Ramos (cell line): ENCODE results near the gene PCDHA1.
"Not testable (repeated sequence)": the region's sequence is repeated elsewhere in the genome, so short reads cannot be mapped to it uniquely, and the experiment has no call there.

Experiments used
- in situ Hi-C: fragments of 300-500 bp; cut with MboI; formaldehyde crosslinking; loops from one replicate; pipeline ENCODE4 v1.14.3; 2022; ENCODE audit warnings: low sequenced_read_pairs; ENCODE audit not compliant: unreplicated experiment

Gene PCDHA1

DNA sequence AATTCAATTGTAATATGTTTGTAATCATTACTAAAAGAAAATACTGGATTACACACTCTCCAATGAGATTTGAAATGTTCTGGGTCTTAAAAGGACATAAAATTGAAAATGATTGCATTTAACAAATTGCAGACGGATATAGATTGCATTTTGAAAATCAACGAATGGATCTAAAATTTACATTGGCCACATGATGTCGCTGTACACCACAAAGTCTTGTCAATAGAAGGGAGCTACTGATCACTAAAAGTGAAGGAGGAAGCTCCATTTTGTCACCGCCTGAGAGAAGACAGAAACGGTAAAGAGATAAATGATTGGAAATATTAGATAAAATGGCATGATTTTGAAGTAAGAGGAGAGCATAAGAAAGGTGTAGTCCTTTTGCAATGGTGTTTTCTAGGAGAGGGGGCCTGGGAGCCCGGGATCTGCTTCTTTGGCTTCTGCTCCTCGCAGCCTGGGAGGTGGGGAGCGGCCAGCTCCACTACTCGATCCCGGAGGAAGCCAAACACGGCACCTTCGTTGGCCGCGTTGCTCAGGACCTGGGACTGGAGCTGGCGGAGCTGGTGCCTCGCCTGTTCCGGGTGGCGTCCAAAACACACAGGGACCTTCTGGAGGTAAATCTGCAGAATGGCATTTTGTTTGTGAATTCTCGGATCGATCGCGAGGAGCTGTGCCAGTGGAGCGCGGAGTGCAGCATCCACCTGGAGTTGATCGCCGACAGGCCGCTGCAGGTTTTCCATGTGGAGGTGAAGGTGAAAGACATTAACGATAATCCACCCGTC is at the start of gene PCDHA1:
PCDHA1 (plus strand) TSS at position 236 of the 782 bp plus-strand sequence.
- in situ Hi-C loops = no loop called here

DNA sequence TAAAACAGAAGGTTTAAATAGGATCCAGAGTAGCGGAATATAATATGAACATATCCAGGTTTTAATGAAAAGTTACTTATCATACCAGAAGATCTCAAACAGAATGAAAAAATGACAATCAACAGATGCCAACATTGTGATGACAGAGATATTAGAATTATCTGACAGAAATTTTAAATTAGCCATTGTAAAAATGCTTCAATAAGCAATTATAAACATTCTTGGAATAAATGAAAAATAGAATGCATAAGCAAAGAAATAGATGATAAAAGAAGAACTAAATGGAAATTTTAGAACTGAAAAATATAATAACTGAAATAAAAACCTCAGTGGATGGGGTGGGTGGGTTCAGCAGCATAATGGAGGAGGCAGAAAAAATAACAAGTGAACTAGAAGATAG is 48.5 kb upstream of the PCDHA1 start:
- in situ Hi-C loops = no loop called here

DNA sequence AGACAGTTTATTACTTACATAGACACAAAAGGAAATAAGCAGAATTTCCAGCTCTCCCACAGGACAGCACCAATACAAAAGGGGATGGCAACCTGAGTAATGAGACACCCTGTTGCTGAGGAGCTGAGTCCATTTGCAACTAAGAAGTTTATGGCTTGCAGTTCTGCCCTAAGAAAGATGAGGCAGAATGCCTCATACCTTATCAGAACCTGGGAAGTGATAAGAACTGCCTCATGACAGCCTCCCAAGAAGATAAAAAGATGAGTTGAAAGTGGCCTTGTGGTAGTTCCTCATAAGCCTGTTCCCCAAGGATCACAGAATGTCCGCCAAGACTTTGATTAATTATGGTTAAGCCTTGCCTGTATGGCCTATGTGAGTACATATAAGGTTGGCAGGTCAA is 44.0 kb upstream of the PCDHA1 start:
- in situ Hi-C loops = no loop called here

DNA sequence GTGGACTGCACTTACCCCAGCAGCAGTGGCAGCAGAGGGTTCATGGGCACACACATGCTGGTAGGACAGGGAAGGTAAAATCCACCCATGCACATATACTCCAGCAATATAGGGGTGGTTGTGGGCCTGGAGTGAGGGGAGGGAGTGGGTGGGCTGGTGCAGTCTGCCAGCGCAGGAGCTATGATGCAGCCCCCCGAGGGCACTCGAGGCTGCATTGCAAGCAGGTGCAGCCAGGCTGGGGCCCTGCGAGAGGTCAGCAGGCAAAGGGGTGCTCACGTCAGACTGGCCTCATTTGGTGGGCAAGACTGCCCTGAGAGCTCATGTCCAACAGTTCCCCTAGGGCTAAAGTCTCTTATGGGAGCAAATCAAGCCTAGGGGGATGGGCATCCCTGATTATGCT is 32.4 kb upstream of the PCDHA1 start:
- in situ Hi-C loops = no loop called here

DNA sequence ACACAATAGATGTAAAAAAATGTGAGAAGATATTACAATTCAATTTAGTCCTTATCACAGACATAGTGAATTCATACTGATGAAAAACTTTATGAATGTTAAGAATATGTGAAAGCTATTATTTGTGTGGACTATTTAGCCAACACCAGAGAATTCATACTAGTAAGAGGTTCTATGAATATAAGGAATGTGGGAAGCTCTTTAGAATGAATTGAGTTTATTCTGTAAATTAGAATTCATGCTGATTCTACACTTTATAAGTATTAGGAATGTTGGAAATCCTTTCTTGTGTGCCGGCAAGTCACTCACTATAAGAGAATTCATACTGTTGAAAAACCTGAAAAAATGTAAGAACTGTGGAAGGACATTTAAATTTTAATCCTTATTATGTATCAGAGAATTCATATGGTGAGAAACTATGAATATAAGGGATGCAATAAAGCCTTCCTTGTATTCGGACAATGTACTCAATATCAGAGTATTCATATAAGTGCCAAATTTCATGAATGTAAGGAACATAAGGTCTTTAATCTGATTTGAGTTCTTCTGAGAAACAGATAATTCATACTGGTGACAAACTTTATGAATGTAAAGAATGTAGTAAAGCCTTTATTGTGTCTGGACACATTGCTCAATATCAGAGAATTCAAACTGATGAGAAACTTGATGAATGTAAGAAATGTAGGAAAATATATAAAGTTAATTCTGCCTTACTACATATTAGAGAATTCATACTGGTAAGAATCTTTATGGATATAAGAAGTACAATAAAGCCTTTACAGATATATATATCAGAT is 21.6 kb upstream of the PCDHA1 start:
- in situ Hi-C loops = no loop called here

DNA sequence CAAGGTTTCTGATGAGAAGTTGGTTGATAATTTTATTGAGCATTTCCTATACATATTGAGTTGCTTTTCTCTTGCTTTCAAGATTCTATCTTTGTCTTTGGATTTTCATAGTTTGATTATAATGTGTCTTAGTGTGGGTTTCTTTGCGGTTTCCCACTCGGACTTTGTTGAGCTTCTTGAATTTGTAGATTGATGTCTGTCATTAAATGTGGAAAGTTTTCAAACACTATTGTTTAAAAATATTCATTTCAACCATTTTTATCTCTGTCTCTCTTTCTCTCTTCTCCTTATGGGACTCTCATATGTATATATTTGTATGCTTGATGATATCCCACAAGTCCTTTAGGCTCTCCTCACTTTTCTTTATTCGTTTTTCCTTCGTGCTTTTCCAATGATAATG is 18.5 kb upstream of the PCDHA1 start:
- in situ Hi-C loops = no loop called here

DNA sequence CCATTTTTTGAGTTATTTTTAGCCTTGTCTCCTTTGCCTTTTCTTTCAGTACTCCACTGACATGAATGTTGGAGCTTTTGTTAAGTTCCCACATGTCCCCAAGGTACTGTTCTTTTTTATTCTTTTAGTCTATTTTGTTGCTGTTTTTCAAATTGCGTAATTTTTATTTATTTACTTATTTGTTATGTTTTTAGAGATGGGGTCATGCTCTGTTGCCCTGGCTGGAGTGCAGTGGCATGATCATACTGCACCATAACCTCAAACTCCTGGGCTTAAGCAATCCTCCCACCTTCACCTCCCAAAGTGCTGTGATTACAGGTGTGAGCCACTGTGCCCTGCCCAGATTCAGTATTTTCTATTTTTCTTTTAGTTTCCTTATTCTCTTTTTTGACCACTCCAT is 5.4 kb upstream of the PCDHA1 start:
- in situ Hi-C loops = no loop called here

DNA sequence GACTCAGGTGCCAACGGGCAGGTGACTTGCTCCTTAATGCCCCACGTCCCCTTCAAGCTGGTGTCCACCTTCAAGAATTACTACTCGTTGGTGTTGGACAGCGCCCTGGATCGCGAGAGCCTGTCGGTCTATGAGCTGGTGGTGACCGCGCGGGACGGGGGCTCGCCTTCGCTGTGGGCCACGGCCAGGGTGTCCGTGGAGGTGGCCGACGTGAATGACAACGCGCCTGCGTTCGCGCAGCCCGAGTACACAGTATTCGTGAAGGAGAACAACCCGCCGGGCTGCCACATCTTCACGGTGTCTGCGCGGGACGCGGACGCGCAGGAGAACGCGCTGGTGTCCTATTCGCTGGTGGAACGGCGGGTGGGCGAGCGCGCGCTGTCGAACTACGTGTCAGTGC is 1.5 kb downstream of the PCDHA1 start:
- in situ Hi-C loops = not testable (repeated sequence)

DNA sequence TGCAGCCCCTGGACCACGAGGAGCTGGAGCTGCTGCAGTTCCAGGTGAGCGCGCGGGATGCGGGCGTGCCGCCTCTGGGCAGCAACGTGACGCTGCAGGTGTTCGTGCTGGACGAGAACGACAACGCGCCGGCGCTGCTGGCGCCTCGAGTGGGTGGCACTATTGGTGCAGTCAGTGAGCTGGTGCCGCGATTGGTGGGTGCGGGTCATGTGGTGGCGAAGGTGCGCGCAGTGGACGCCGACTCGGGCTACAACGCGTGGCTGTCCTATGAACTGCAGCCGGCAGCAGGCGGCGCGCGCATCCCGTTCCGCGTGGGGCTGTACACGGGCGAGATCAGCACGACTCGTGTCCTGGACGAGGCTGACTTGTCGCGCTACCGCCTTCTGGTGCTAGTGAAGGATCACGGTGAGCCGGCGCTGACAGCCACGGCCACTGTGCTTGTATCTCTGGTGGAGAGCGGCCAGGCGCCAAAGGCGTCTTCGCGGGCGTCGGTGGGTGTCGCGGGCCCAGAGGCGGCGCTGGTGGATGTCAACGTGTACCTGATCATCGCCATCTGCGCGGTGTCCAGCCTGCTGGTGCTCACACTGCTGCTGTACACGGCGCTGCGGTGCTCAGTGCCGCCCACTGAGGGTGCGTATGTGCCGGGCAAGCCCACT is 2.0 kb downstream of the PCDHA1 start:
- in situ Hi-C loops = not testable (repeated sequence)

DNA sequence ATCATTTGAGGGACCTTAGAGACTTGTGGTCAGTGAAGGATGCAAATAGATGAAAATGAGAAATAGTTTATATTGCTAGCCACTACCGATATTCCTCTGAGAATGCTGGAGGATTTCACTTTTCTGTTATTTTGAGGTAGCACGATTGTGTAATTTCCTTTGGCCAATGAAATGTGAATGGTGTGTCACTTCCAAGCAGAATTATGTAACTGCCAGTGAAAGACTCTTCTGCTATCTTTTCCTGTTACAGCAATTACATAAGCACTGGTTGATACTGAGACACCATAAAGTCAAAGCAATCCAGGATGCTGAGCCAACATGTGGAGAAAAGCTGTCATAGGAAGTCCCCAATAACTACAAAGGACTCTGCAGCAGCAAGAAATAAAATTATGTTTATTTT is 5.1 kb downstream of the PCDHA1 start:
- in situ Hi-C loops = no loop called here

DNA sequence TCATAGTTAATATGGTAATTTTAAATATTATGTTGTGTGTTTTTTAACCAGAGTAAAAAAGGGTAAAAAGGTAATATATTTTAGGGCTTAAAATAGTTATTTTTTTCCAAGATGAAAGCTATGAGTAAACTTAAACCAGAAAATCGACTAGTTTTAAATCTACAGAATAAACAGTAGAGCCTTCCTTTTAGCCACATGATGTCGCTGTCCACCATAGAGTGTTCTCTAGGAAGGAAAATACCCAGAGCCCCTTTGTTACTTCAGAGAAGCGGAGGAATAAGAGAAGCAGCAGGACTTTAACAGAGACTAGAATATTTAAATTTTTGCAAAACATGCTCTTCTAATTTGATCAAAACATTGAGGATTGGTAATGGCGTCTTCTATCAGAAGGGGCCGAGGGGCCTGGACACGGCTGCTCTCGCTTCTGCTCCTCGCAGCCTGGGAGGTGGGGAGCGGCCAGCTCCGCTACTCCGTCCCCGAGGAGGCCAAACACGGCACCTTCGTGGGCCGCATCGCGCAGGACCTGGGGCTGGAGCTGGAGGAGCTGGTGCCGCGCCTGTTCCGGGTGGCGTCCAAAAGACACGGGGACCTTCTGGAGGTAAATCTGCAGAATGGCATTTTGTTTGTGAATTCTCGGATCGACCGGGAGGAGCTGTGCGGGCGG is 8.8 kb downstream of the PCDHA1 start, which contains the start of gene PCDHA2:
PCDHA2 (plus strand) TSS at position 258 of the 664 bp plus-strand sequence.
- in situ Hi-C loops = no loop called here

DNA sequence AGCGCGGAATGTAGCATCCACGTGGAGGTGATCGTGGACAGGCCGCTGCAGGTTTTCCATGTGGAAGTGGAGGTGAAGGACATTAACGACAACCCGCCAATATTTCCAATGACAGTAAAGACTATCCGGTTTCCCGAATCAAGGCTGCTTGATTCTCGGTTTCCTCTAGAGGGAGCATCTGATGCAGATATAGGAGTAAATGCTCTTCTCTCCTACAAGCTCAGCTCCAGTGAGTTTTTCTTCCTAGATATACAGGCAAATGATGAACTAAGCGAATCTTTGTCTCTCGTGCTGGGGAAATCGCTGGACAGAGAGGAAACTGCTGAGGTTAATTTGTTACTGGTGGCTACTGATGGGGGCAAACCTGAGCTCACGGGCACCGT is 9.3 kb downstream of the PCDHA1 start:
- in situ Hi-C loops = no loop called here

DNA sequence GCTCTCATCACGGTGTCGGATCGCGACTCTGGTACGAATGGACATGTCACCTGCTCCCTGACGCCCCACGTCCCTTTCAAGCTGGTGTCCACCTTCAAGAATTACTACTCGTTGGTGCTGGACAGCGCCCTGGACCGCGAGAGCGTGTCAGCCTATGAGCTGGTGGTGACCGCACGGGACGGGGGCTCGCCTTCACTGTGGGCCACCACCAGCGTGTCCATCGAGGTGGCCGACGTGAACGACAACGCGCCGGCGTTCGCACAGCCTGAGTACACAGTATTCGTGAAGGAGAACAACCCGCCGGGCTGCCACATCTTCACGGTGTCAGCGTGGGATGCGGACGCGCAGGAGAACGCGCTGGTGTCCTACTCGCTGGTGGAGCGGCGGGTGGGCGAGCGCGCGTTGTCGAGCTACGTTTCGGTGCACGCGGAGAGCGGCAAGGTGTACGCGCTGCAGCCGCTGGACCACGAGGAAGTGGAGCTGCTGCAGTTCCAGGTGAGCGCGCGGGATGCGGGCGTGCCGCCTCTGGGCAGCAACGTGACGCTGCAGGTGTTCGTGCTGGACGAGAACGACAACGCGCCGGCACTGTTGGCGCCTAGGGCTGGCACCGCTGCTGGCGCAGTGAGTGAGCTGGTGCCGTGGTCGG is 10.3 kb downstream of the PCDHA1 start:
- in situ Hi-C loops = not testable (repeated sequence)

DNA sequence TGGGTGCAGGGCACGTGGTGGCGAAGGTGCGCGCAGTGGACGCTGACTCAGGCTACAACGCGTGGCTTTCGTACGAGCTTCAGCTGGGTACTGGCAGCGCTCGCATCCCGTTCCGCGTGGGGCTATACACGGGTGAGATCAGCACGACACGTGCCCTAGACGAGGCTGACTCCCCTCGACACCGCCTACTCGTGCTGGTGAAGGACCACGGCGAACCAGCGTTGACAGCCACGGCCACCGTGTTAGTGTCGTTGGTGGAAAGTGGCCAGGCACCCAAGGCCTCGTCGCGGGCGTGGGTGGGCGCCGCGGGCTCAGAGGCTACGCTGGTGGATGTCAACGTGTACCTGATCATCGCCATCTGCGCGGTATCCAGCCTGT is 10.8 kb downstream of the PCDHA1 start:
- in situ Hi-C loops = no loop called here

DNA sequence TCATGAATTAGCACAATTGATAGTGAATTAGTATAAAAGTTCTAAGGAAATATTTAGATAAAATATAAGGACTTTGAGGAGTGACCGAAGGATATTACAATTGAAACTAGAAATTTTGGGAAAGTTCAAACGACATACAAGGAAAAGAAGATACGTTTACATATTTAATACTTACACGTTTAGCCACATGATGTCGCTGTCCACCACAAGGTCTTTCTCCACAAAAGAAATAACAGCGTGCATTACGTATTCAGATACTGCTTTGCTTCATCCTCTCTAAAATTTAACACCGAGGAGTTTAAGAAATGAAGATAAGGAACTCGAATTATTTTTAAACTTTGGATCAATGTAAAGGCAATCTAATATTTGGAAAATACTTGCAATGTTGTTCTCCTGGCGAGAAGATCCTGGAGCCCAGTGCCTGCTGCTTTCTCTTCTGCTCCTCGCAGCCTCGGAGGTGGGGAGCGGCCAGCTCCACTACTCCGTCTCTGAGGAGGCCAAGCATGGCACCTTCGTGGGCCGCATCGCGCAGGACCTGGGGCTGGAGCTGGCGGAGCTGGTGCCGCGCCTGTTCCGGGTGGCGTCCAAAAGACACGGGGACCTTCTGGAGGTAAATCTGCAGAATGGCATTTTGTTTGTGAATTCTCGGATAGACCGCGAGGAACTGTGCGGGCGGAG is 15.0 kb downstream of the PCDHA1 start, which contains the start of gene PCDHA3:
PCDHA3 (plus strand) TSS at position 242 of the 678 bp plus-strand sequence.
- in situ Hi-C loops = no loop called here

DNA sequence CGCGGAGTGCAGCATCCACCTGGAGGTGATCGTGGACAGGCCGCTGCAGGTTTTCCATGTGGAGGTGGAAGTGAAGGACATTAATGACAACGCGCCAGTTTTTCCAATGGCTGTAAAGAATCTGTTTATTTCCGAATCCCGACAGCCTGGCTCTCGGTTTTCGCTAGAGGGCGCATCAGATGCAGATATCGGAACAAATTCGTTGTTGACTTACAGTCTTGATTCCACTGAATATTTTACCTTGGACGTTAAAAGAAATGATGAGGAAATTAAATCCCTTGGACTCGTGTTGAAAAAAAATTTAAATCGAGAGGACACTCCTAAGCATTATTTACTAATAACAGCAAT is 15.5 kb downstream of the PCDHA1 start:
- in situ Hi-C loops = no loop called here

DNA sequence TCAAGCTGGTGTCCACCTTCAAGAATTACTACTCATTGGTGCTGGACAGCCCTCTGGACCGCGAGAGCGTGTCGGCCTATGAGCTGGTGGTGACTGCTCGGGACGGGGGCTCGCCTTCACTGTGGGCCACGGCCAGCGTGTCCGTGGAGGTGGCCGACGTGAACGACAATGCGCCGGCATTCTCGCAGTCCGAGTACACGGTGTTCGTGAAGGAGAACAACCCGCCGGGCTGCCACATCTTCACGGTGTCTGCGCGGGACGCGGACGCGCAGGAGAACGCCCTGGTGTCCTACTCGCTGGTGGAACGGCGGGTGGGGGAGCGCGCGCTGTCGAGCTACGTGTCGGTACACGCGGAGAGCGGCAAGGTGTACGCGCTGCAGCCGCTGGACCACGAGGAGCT is 16.4 kb downstream of the PCDHA1 start:
- in situ Hi-C loops = not testable (repeated sequence)

DNA sequence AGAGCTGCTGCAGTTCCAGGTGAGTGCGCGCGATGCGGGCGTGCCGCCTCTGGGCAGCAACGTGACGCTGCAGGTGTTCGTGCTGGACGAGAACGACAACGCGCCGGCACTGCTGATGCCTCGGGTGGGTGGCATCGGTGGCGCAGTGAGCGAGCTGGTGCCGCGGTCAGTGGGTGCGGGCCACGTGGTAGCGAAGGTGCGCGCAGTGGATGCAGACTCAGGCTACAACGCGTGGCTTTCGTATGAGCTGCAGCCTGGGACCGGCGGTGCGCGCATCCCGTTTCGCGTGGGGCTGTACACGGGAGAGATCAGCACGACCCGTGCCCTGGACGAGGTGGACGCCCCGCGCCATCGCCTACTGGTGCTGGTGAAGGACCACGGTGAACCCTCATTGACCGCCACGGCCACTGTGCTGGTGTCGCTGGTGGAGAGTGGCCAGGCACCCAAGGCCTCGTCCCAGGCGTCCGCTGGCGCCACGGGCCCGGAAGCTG is 16.9 kb downstream of the PCDHA1 start:
- in situ Hi-C loops = no loop called here
